NCI-H345 (cell line): Measurements from ENCODE around the gene GNAQ.

Experiments
- DNase-seq: peaks from one replicate; lab custom pipeline; 2025; lab: John Stamatoyannopoulos, UW

Gene GNAQ

DNA sequence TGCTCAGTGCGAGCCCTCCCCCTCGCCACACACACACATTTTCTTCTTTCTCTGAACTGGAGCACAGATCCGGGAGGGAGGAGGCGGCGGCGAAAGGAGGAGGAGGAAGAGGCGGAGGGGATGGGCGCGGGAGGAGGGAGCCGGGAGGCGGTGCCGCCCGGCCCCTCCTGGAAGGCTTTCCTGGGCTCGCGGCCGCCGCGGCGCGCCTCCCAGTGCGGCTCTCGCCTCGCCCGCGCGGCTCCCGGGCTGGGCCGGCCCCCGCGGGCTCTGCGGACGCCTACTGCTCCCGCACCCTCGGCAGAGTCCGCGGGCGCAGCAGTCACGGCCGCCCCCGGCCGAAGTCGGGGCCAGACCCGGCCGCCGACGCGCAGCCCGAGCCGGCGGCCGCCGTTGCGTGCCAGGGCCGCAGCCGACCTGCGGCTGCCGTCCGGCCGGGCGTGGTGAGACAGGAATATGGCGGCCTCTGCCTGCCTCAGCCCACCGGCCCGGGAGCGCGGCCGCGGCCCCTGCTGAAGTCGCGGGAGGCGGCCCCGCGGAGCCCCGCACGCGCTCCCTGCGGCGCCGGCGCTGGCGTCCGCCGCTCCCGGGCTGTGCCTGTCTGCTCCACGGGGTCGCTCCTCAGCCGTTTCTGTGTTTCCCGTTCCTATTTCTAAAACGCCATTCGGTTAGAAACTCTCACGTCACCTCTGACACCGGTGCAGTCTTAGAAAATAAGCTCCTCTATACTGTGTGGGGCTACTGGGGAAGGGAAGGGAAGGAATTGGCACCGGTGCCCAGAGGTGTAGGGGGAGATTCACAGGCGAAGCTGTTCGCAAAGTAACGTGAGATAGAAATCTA is 500 bp upstream of the GNAQ start:
- peak; percentile 93 for DNase-seq

DNA sequence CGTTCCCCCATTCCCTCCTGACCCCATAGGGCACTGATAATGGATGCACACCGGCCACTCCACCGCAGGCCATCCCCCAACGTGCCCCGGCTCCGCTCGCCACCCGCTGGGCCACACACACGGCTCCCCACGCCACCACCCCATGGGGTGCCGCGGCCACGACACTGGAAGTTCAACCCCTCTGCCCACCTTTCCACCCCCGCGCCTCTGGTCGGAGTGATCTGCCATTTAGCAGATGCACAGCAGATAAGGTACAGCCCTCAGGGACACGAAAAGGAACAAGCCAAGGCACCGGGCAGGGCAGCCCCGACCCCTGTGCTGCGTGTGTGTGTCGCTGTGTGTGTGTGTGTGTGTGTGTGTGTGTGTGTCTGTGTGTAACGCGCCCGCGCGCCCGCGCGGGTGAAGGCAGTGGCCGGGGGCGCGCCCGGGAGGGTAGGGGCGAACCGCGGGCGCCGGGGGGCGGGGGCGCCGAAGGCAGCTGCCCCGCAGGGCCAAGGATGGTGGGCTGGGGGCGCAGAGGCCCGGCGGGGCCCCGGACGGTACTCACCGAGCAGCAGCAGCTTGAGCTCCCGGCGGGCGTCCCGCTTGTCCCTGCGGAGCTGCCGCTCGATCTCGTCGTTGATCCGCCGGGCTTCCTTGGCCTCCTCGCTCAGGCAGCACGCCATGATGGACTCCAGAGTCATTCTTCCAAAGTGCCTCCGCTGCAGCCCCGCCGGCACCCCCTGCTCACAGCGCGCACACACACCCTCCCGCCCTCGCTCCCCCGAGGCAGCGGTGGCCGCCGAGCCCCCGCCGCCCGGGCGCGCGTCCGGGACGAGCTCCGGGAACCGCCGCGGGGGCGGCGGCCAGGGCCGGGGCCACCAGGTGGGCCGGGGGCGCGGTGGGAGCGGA is 813 bp downstream of the GNAQ start:
- peak; percentile 59 for DNase-seq

DNA sequence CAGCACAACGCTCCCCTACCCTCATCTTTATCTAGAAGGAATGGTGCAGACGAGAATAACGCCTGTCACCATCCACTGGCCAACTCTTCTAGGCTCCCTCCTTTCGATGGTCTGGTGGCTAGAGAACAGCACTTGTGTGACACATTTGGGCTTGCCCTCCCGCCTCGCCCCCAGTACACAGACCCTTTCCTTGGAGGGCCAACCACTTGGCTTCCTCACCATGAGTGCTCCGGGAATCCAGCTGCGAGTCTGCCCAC is 1.4 kb downstream of the GNAQ start:
- DNase-seq, result peak; percentile 22

DNA sequence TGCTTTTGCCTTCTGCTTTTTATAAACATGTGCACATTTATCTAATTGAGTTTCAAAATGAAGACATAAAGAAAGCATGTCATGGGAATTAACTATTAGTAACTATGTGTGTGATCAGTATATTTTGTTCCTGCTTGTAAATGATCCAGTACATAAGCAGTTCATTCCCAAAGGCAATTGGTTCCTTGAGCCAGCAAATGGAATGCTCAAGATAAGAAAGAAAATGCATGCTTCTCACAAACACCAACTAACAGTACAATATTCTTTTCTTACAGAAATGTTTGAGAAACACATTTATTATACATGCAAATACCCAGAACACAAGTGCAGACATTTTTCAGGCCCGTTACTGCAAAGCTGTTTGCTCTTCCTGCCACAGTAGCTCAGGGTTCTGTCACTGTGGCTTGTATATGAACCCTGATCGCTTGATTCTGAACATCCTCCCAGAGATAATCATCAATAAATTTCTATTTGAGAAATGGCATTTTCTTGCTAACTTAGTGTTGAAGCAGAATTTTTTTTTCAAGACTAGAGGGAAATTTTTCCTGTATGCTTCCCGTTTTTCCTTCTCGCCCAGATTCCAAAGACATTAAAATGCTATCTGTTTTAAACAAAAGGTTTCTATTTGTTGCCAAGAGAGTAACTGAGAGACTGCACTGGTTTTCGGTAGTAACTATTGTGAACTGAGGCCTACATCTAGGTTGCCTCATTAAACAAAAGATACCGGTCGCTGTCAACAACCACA is 1.9 kb downstream of the GNAQ start:
- no peak for DNase-seq

DNA sequence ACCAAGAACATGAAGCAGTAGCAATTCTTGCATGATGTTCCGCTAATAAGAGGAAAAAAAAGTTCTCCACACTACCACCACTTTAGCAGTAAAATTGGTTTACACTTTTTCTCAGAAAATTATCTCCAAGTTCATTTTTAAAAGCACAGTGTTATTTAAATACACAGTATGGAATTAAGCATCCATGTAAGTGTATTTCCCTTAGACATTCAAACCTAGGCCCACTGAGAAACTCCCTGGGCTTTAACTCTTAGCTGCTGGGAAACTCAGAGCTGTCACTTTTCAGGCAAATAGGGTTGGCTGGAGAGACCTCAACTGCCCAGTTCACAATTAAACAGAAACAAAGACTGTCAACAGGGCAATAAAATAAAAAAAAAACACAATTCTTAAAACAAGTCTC is 2.7 kb downstream of the GNAQ start:
- DNase-seq, result no peak

DNA sequence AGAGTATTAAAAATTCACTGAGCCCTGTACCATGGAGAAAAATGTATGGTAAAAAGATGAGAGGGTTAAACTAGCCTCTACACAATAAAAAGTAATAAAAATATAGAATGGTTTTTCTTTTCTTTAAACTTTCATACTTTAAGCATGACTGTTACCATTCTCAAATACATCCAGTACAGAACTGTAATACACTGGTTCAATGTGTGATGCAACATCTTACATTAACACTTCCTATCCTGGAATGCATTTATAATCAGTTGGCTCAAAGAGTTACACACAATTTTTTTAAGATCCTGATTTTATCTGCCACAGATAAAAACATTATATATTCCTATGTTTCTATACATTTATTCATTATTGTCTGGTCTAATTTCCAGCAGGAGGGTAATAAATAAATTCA is 4.7 kb downstream of the GNAQ start:
- no peak for DNase-seq

DNA sequence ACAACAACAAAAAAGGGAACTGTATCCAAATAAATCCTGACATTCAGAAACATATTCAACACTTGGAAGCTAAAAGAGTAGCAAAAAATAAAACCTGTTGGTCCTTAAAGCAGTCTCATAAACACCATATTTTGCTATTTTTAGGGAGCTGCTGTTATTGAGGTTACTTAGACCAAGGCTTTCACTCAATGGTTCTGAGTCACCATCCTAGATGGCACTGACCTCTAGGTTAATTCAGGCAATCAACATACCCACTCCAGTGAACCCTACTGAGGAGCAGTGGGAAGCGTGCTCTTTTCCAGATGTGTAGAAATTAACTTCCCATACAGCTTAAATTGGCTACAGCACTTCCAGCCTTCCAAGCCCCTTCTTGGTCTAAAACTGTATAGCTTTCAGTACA is 5.2 kb downstream of the GNAQ start:
- DNase-seq, result no peak

DNA sequence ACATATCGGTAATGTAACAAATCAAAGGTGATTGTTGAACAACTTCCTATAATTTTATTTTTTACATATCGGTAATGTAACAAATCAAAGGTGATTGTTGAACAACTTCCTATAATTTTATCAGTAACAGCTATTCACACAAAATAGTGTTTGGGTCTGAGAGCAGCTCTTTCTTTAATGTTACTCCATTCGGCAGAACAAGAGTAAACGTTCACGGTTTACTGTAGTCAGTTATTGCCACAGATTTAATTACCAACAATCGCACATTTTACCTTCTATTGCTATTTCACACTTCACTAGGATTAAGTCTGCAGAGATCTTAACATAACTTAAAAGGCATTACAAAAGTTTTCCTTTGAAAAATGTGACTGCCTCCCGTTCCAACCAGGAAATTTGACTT is 6.4 kb downstream of the GNAQ start:
- no peak for DNase-seq

DNA sequence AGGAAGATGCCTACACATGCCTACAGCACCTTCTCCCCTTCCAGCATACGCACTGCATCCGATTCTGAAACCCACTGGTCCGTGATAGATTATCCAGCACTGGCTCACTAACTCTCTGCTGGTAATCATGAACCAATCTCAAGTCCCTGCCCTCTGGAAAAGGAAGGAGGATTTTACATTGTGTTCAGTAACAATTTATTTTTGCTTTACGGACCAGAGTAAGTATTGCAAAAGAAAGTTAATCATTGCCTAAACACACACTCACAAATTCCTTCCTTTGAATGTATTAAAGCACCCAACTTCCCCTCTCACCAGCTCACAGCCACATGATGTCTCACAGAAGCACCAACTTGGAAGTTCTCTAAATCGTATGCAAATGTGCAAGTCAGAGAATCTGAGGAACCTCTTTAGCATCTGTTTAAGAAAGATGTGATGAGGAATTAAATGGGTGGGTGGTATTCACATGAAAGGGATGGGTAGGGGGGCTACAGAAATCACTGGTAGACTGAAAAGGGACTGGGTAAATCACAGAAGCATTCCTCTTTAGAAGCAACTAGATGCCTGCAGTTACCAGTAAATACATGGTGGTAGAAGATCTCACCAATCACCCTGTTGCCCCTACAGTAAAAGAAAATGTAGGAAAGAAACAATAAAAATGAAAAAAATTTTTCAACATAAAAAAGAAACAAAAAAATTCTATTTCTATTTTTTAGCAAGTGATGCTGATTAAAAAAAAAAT is 8.4 kb downstream of the GNAQ start:
- no peak for DNase-seq

DNA sequence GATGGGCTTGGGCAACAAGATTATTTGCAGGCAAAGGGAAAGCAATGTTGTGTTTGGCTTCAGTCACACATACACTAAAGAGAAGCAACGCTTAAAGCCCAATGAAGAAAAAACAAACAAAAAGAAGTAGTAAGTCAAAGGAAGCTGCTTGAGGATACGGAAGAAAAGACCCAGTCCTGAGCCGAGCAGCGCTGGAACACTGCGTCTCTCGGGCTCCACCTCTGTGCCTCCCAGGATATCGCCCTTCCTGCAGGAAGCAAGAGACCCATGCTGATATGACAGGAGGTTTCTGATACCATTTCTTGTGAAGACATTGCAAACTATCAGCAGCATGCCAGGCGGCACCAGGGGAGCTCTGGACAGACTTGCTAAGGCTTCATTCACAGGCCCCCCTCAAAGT is 9.9 kb downstream of the GNAQ start:
- DNase-seq, result no peak

DNA sequence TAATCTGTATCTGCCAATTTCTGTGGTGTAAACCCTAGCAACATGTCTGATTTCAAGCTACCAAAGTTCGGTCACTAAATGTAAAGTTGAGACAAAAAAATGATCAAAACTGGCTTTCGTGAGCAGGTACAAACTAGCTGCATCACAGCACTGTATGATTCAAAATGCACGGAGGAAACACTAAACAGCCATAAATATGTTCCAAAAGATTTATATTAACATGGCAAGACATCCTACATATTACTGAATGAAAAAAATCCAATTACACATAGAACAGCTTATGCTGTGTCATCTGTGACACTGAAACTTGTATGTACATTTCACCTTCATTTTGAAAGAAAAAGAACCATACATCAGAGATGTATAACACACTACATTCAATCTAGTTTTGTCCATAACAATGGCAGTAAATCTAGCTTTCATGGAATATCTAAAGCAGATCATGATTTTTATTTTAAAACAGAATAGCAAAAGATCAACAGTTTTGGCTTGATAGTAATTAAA is 14.4 kb downstream of the GNAQ start:
- DNase-seq, result no peak

DNA sequence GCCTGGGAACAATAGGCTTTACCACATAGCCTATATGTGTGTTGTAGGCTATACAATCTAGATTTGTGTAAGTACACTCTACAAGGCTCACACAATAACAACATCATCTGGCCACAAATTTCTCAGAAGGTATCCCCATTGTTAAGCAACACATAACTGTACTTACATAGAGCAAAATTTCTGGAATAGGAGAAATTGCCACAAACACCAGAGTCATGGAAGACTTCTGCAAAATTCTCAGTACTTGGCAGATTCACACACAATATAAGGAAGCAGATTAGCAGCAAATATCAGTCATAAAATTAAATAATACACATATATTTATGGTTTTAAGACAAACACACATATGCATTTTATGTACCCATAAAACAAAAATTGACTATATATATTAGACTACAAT is 16.4 kb downstream of the GNAQ start:
- DNase-seq, result no peak

DNA sequence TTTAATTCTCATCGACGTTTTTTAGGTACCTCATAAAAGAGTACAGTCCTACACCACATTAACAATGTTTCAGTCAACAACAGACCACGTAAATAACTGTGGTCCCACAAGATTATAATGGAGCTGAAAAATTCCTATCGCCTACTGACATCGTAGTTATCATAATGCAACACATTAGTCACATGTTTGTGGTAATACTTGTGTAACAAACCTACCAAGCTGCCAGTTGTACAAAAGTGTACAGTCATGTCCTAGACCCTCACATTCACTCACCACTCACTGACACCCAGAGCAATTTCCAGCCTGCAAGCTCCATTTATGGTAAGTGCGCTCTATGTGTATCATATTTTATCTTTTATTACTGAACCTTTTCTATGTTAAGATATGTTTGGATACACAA is 16.8 kb downstream of the GNAQ start:
- DNase-seq, result no peak

DNA sequence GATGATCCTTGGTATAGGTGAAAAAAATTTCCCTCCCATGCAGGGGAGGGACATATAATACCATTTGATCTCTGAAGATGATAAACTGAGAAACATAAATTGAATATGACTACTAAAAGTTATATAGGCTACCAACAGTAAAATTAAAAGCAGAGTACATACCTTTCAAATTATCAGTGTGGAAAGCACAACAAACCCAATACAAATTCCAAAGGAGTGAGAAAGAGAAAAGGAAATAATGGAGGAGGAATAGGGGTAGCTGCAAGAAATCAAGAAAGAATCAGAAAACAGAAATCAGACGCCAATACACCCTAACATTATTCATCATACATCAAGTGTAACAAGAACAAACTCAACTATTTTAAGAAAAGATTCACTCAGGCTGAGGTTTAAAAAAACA is 17.7 kb downstream of the GNAQ start:
- DNase-seq, result no peak

DNA sequence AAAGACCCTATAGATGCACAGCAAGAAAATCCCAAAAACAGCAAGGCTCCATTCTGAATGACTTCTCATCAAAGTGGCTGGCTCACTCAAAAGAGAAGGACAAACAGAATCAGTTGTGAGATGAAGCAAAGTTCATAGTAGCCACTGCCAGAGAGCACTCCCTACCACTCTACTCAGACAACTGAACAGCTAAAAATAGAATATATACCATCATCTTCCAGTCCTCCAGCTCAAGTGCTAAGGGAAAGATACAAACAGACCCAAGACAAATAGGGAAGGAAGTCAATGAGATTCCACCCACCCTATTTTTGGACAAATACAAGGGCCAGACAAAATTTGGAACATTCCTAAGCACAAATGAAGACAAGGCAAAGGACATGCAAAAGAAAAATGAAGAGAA is 20.6 kb downstream of the GNAQ start:
- DNase-seq, result no peak

DNA sequence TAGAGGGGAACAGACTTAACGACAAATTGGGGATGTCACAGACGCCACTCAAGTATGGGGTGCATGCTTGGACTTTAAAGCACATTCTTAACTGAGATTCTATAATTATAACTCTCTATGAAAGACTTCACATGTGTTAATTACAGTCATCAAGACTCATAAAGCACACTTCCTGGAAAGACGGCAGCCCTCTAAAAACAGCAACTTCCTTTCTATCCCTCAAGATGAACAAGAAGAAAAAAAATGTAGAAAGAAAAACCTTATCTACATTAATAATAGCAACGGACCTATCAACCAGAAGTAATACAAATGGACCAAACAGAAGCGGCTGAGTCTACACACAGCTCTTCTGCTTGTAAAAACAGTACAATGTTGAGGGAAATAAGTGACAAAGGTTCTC is 21.2 kb downstream of the GNAQ start:
- no peak for DNase-seq

DNA sequence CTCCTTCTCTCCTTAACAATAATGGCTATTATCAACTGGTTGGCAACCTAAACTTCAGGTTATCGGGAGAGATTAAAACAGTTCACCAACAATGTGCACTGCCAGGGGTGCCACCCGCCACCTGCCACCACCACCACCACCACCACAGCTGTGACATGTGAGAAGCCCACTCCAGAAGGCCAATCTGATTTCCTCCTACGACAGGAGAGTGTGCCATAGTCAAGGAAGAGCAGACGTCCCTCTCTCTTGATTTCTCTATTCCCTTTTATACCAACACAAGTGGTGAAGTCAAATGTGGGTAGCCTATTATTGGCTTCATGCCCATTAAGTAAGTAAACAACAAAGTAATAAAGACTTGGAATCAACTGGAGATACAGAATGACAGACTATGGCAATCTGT is 22.4 kb downstream of the GNAQ start:
- DNase-seq, result peak; percentile 22

DNA sequence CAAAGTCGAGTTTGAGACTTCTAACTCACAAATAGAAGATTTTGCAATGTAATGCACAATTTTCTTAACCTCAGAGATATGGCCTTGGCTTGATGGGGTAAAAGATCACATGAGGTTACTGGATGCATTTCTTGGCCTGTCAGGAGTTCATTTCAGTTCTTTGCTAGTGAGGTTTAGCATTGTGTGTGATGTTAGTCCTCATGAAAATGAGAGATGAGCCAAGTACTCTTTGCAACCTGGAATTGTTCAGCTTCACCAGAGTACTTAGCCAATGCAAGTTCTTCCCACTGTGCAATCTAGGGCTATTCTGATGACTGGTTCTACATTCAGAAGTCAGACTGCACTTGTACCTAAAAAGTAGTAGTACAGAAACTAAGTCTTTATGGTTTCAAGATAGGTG is 24.9 kb downstream of the GNAQ start:
- DNase-seq, result no peak

DNA sequence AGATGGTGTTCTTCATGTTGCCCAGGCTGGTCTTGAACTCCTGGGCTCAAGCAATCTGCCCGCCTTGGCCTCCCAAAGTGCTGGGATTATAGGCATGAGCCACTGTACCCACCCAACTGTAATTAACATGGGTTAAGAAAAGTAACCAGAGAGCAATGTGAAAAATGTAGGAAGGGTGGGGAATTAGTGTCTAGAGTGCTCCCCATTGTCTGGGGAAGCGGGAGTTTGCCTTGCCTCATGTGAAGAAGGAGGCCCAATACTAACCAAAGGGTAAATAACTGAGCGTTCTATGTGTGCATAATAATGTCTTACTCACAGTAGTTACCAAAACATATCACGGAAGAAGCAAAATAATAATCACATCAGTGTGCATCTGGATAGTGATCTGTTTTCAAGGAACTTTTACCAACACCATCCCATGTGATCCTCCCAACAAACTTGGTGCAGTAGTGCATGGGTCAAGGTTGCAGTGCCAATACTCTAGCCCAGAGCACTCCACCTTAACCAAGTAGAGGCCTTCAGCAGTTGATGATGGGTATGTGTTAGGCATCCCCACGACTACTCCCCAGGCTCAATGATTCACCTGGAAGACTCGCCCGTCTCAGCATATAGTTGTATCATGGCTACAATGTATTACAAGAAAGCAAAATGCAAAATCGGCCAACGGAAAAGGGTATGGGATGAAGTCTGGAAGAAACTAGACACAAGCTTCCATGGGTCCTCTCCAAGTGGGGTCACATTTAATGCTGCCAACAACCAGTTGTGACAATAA is 26.2 kb downstream of the GNAQ start:
- DNase-seq, result no peak

DNA sequence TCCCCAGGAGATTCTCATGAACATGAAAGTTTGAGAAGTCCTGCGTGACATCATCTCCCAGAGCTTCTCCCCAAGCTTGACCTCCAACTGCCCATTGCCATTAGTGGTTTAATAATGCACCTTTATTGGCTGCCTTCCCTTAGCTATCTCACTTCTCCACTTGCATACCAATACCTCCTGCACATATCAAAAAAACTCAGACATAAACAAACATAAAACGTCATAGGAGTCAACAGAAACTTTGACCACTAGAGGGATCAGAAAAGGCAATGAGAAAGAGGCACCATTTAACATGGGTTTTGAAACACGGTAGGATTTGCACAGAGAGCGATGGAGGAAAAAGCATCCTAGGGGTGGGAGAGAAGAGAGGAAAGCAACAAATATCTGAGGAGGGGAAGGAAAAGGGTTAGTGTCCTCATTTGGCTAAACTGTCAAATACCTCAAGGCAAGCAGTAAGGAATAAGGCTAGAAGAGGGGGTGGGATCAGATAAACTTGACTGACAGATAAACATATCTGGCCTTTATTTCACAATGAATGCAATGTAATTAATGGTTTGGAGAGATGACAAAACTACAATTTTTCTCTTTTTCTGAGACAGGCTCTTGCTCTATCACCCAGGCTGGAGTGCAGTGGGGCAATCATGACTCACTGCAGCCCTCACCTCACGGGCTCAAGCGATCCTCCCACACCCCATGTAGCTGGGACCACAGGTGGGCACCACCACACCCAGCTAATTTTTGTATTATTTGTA is 27.0 kb downstream of the GNAQ start:
- no peak for DNase-seq

DNA sequence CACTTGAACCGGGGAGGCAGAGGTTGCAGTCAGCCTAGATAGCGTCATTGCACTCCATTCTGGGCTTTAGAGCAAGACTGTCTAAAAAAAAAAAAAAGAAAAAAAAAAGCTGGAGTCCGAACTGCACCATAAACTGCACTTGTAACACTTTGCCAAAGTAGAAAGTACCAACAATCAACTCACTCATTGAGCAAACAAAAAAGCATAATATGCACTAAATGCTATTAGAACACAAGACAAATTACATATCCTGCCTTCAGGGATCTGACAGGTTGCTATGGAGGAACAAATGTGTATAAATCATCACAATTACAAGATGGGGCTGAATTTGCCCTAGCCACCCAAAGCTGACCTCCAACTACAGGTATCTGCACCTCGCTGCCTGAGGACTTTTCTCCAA is 27.9 kb downstream of the GNAQ start:
- DNase-seq, result no peak
